ENCODE data around the gene CD52.

GRCh38 chr1:26315874-26316850, 1.6 kb upstream of the CD52 start:
- TF ChIP-seq CTCF (IDR thresholded peaks at IDR 0.05; ENCODE audit: low read length), result no peak
- TF ChIP-seq EZH2 (IDR thresholded peaks at IDR 0.05; ENCODE audit: borderline replicate concordance, low read length), result no peak
